GM18517 (cell line): Measurements from ENCODE around the gene PPP2R3B.
"Not testable (repeated sequence)": the region's sequence is repeated elsewhere in the genome, so short reads cannot be mapped to it uniquely, and the experiment has no call there.

Experiments
- ATAC-seq: cut with Tn5 transposase; IDR thresholded peaks from one replicate; pipeline ENCODE4 v1.9.1; 2021; ENCODE audit warnings: mild to moderate bottlenecking, moderate library complexity; ENCODE audit not compliant: unreplicated experiment

PPP2R3B gene

DNA sequence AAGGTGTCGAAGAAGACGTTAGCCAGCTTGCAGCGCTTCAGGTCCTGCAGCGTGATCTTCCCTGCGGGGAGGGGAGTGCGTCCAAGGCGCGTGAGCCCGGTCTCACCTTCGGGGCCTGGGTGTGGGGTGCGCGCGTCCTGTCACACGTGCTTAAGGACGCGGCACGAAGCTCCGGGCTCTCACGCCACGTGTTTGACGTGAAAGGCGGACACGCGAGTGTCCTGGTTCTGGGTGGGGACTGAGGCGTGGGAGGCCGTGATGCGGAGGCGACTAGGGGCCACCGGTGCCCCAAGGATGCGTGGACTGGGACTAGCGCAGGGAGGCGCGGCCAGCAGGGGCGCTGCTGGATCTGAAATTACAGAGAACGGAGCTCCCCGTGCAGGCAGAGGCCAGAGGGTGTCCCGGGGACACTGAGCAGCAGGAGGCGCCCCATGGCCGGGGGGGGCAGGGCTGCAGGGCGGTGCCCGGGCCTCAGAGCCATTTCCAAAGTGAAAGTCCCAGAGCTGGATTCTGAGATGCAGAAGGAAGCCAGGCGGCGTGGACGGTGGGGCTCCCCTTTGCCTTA is 47.8 kb downstream of the PPP2R3B start:
- ATAC-seq: no peak

DNA sequence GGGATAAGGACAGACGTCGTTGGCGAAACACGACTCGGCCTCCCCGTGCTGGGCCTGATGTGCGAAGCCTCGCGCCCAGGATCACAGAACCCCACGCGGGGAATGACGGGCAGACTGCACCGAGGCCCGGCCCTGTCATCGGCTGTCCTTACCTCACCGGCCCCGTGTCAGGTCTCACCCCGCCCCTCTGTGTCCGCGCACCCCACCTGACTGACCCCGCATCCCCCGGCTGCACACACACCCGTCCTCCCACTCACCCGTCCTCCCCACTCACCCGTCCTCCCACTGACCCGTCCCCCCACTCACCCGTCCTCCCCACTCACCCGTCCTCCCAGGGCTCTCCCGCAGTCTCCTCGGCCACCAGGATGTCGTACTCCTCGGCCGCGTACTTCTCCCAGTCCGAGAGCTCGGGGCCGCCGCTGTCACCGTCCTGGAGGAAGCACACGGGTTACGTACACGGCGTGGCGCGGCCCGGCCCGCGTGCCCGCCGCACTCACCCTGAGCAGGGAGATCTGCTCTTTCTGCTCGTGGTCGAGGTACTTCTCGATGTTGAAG is 48.3 kb downstream of the PPP2R3B start:
- no peak for ATAC-seq

DNA sequence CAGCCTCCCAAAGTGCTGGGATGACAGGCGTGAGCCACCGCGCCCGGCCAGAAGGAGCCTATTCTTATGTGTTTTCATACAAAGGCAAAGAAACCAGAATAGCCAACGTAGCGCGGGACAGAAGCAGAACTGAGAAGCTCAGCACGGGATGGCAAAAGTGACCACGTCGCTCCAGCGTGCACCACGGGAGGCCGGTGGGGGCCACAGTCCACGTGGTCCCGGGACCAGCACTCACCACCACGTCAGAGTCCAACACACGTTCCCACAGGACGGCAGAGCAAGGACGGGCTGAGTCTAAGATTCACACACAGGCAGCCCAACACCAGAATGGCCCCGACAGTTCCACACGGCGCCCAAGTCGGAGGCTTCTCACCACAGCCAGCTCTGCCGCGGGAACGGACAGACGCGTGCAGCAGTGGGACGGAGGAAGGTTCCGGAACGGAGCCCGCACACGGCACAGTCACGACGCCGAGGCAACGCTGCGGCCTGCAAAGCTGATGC is 49.3 kb downstream of the PPP2R3B start:
- no peak for ATAC-seq

DNA sequence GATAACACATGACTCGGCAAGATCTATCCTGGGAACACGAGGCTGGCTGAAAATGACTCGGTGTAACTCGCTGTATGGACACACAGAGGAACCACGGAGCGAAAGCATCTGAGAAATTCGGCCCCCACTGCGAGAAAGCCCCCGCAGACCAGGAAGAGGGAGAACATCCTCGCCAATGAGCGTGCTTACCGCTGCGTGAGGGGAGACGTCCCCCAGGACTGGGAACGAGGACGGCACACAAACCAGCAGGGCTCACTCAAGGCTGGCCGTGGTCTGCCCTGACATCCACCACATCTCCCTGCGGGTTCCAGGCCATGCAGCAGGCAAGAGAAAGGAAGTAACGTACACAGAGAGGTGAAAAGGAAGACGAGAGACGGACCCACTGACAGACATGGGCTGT is 50.5 kb downstream of the PPP2R3B start:
- ATAC-seq: no peak

DNA sequence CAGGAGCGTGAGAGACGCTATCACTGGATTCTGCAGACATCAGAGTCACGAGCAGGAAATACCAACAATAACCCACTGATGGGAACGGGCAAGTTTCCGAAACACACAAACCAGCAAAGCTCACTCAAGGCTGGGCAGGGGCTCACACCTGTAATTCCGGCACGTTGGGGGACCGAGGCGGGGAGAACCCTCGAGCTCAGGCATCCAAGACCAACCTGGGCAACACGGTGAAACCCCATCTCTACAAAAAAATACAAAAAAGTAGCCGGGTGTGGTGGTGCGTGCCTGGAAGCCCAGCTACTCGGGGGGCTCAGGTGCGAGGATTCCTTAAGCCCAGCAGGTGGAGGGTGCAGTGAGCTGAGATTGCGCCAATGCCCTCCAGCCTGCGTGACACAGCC is 51.0 kb downstream of the PPP2R3B start:
- ATAC-seq: no peak

DNA sequence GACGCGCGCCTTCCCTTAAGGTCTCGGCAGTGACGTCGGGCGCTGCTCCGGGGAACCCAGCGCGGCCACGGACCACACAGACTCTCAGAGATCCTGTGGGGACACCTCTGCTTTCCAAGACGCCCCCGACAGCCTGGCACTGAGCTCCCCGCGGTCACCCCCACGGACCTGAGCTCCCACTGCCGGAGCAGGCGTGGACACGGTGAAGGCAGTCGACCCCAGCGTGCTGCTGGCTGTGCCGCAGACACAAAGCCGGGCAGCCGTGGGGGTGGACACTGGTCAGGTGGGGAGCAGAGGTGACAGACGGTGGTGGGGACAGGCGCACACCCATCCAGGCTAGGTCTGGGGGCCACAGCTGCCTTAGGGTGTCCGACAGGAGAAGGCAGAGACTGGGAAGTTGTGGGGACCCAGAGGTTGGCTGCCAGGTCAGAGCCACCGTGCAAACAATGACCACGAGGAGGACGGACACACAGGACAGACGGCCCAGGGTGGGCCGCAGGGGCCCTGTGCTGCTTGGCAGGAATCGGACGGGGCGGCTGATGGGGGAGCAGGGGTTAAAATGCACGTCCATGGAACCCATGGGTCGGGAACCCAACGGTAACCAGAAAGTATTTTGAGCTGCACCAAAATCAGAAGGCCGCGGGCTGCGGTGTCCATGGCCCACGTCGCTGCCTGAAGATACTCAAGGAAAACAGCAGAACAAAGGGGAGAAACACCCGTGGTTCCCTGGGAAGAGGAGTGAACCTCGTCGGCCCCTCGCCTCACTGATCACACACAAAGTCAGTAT is 51.5 kb downstream of the PPP2R3B start:
- ATAC-seq: no peak

DNA sequence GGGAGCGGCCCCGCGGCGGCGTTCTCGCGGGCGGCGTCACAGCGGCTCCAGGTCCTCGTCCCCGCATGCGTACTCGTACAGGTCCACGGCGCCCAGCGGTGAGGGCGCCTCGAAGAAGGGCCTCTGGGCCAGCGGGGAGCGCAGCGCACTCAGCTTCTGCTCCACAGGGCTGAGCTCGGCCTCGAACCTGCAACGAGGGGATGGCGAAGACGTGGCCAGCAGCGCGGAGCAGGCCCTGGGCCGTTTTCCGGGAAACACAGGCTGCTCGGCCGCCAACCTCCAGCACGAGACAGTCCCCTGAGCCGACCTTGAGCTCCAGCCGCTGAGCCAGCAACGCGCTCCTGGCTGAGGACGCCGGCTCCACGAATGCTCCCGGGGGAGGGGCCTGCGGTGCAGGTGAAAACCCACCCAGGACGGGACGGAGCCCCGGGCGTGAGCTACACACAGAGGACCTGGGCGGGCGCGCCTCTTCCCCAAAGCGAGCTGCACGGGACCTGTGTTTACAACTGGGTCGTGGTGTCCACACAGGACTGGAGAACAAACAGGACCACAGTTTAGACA is 52.3 kb downstream of the PPP2R3B start:
- ATAC-seq: no peak

DNA sequence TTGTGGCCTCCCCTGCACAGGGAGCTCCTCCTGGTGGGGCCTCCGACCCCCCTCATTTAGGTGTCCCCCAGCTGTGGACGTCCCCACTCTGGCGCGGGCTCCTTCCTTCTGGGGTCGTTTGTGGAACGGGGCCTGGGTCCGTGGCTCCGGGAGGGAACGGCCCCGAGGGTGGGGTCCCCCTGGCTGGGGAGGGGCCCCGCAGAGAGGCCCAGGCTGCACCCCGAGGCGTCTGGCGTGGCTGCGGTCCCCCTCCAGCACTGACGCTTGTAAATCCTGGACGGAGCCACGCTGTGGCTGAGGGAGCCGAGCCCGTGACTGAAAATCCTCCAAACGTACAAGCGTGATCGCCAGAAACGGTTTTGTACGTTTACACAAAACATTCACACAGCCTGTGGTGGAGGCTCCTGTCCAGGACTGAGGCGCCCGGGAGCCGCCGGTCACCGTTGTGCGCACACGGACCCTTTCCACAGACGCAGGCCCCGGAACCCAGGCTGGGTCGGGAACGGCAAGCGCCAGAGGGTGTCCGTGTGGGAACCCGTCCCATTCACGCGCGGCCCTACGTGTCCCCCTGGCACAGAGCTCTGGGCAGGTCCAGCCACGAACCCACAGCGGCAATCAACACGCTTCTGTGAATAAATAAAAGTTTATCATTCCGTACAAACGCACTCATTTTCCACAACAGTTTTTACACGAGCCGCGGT is 52.9 kb downstream of the PPP2R3B start:
- no peak for ATAC-seq

DNA sequence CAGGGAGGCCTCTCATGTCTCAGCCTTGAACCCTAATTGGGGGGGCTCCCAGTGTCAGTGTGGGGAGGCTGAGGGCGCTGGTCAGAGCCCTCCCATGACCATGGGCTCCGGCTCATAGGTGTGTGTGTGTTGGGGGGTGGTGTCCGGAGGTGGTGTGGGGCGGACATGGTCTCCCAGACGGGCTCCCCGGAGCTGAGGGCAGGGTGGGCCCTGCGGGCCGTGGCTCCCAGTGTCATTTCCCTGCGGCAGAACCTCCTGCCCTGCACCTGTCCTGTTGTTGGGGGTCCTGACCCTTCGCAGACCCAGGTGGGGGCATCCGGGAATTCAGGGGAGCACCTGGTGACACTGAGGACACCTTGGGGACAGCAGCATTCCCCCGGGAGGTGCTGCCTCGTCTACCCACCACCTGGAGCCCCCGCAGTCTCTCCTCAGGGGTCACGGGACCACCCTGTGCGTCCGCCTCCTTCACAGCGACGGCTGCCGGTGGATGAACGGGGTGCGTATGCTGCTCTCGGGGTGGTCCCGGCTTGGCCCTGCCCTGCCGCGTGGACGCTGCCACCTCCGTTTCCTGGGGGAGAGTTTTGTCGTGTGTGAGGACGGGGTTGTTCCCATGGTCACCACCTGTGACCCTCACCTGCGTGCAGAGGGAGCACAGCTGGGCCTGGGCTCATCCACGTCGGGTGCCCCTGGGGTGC is 53.6 kb downstream of the PPP2R3B start:
- no peak for ATAC-seq

DNA sequence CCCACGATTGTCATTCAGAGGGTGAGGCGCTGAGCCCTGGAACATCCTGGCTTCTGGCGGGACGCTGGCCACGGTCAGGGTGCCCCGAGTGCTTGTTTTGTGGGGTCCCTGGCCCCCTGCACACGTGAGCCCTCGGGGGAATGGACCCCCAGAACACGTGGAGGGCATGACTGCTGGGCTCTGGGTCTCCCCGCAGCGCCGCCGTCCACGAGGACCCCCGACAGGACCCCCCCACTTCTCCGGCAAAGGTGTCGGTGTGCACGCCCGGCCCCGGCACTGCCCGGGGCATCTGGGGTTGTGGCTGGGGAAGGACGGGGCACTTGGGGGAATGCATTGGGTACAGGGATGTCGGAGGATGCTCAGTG is 54.2 kb downstream of the PPP2R3B start:
- no peak for ATAC-seq

DNA sequence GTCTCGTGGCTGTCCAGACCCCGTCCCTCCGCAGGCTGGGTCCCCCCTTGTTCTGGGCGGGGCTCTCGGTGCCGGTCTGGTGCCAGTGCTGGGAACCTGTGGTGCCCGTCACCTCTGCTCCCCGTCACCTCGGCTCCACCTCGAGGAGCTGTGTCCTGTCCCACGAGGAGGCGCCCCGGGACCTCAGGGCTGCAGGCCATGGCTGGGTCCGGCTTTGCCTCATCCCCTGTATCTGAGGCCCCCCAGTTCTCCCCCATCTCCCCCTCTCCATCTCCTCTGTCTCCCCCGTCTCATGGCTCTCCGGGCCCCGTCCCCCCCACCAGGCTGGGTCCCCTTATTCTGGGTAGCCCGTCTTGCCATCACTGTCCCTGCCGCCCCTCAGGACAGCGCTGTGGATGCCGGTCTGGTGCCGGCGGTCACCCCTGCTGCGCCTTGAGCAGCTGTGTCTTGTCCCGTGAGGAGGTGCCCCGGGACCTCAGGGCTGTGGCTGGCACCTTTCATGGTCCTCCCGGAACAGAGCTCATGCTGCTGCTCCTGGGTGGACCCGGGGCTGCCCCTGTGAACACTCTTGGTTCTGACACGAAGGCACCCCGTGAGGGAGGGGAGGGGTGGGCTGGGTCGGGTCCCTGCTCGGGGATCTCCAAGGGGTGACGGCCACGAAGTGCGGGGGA is 54.7 kb downstream of the PPP2R3B start:
- no peak for ATAC-seq

DNA sequence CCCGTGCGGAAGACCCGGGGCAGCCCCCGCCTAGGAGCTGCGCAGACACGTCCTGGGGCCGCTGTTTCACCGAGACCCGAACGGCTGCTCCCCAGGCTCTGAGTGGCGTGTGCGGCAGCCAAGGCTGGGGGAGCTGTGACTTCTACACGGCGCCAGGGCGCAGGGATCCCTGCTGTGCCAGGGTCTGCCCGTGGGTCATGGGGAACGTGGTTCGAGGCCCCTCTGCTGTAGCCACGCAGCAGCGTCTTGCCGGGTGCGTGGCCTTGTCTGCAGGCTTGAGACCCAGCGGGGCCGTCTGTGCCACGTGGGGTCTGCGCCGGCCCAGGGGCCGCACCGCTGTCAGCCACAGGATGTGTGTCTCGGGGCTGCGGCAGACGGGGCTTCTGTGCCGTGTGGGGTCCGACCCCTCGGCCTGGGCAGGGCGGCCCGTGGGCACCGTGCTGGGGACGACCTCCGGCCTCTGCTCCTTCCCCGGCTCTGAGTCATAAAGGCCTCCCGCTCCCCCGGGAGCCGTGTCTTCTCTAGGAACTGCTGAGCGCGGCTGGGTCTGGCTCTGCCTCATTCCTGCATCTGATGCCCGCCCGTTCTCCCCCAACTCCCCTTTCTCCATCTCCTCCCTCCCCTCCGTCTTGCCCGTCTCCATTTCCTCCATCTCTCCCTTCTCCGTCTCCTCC is 55.4 kb downstream of the PPP2R3B start:
- ATAC-seq: no peak

DNA sequence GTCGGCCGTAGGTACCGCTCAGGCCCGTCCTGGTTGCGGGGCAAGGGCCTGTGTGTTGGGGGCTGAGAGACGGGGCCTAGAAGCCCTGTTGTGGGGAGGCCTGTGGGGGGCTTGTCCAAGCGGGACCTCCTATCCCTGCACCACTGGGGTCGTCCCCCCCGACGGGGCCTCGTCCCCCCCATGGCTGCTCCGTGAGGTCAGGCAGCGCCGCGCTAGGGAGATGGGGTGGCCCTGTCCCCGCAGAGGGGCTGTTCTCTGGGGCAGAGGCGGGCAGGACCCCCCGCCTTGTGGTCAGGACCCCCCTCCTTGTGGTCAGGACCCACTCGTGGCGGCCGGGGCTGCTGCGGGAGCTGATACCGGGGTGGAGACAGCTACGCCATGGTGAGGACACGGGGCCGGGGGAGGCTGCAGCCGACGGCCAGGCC is 56.0 kb downstream of the PPP2R3B start:
- no peak for ATAC-seq

DNA sequence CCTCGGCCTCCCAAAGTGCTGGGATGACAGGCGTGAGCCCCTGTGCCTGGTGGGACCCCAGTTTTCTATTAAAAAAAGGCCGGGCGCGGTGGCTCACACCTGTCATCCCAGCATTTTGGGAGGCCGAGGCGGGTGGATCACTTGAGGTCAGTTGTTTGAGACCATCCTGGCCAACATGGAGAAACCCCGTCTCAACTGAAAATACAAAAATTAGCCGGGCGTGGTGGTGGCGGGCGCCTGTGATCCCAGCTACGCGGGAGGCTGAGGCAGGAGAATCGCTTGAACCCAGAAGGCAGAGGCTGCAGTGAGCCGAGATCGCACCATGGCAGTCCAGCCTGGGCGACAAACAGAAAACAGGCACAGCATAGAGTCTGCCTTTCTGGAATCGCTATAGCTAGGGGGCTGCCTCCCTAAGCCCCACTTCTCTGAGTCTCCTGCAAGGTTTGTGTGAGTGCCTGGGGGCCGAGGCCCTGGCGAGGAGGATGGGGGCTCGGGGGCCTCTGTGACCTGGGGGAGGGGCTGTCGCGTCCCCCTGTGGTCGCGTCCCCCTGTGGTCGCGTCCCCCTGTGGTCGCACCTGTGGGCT is 56.5 kb downstream of the PPP2R3B start:
- ATAC-seq: not testable (repeated sequence)

DNA sequence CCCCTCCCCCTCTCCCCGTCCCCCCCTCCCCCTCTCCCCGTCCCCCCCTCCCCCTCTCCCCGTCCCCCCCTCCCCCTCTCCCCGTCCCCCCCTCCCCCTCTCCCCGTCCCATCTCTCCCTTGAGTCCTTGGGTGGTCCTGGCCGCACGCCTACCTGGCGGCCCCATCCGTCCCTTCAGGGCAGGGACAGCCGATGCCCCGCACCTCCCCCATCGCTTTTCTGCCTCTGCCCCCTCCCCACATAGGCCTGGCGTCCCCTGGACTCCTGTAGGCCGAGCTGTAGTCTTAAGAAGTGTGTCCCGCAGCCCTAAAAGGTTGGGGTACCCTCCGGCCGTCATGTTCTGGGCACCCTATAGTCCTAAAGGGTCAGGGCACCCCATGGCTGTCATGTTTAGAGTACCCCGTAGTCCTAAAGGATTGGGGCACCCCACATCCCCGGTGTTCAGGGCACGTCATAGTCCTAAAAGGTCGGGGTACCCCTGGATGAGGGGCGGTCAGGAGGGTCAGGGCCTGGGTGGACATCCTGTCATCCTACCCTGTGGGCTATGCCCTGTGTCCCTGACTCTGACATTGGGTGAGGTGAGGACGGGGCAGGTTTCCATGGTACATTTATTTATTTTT is 57.3 kb downstream of the PPP2R3B start:
- no peak for ATAC-seq

DNA sequence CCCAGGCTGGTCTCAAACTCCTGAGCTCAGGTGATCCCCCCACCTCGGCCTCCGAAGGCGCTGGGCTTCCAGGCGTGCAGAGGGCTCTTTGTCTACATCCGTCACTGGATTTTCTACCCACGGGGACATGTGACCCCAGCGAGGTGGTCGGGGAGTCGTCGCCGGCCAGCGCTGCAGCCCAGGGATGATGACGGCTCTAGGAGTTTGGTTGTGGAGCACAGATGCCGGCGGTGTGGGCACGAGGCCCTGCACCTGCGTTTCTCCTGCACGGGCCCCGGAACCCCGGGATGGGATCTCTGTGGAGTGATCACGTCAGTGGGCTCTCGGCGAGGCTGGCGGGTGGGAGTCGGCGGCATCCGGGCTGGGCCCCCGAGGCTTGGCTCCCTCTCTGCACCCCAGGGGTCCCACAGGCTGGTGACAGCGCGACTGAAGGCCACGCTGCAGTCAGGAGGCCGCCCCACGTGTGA is 59.0 kb downstream of the PPP2R3B start:
- ATAC-seq: no peak

DNA sequence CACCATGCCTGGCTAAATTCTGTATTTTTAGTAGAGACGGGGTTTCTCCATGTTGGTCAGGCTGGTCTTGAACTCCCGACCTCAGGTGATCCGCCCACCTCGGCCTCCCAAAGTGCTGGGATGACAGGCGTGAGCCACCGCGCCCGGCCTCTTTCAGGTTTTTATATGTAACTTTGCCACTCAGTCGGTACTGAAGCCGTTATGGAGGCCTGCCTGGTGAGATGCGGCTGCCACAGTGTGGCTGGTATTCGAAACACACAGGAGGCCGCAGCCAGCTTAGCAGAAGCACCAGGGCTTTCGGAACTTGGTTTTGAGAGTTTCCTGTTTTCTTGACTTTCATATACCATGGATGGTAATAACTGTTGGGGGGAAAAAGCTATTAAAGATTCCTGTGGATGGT is 62.0 kb downstream of the PPP2R3B start:
- not testable (repeated sequence) for ATAC-seq

DNA sequence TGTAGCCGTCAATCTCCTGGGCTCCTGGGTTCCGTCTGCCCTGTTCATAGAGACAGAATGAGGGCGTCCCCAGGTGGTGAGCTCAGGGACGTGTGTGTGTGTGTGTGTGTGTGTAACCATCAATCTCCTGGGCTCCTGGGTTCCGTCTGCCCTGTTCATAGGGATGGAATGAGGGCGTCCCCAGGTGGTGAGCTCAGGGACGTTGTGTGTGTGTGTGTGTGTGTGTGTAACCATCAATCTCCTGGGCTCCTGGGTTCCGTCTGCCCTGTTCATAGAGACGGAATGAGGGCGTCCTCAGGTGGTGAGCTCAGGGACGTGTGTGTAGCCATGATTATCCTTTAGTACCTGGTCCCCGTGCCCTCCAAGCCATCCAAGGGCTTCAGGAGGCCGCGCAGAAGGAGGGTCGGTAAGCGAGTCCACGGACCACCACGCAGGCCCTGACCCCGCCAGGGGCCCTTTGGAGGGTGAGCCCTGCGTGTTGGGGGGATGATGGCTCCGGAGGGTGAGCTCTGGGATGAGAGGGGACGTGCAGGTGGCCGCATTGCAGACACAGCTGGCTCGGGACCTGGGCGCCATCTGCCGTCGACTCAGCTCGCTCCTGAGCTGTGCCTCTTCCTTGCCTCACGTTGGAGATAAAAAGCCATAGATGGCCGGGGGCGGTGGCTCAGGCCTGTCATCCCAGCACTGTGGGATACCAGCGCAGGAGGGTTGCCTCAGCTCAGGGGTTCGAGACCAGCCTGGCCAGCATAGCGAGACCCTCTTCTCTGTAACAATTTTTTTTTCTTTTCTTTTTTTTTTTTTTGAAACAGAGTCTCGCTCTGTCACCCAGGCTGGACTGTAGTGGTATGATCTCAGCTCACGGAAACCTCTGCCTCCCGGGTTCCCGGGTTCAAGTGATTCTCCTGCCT is 62.7 kb downstream of the PPP2R3B start:
- no peak for ATAC-seq
